ENCODE results near the gene TEX51. TPM values are rescaled to one million over a fixed set of nuclear protein-coding genes. Genes with fewer than 3 reads are reported as not detected.

The TEX51 gene
- total RNA-seq, 2 donors from 2014 or later: not detected

DNA sequence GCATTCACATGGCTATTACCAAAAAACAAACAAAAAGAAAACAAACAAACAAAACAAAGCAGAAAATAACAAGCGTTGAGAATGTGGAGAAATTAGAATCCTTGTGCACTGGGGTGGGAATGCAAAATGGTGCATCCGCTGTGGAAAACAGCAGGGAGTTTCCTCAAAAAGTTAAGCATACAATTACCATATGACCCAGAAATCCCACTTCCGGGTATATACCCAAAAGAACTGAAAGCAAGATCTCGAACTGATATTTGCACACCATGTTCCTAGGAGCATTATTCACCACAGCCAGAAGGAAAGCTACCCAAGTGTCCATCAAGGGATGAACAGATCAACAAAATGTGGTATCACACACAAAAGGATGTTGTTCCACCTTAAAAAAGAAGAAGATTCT is 17.9 kb upstream of the TEX51 start:
- no peaks in the 10 kb centered on the region for H3K27me3 ChIP-seq
- no peak overlapping the region for H3K9ac ChIP-seq (ENCODE audit: low read depth in 2 of 2, low read length in 2 of 2)
- TF ChIP-seq, protein P1, sequence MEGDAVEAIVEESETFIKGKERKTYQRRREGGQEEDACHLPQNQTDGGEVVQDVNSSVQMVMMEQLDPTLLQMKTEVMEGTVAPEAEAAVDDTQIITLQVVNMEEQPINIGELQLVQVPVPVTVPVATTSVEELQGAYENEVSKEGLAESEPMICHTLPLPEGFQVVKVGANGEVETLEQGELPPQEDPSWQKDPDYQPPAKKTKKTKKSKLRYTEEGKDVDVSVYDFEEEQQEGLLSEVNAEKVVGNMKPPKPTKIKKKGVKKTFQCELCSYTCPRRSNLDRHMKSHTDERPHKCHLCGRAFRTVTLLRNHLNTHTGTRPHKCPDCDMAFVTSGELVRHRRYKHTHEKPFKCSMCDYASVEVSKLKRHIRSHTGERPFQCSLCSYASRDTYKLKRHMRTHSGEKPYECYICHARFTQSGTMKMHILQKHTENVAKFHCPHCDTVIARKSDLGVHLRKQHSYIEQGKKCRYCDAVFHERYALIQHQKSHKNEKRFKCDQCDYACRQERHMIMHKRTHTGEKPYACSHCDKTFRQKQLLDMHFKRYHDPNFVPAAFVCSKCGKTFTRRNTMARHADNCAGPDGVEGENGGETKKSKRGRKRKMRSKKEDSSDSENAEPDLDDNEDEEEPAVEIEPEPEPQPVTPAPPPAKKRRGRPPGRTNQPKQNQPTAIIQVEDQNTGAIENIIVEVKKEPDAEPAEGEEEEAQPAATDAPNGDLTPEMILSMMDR (IDR thresholded peaks at IDR 0.05): no peak
- no peak overlapping the region for H3K27ac ChIP-seq
- H3K4me3 ChIP-seq: no peak overlapping the region
- no peaks in the 10 kb centered on the region for H3K36me3 ChIP-seq
- DNase-seq: no peak
- no peaks in the 10 kb centered on the region for H3K9me3 ChIP-seq
- no peaks in the 10 kb centered on the region for H3K4me1 ChIP-seq
- intact Hi-C loops (cut with DNase I): no loop called here

DNA sequence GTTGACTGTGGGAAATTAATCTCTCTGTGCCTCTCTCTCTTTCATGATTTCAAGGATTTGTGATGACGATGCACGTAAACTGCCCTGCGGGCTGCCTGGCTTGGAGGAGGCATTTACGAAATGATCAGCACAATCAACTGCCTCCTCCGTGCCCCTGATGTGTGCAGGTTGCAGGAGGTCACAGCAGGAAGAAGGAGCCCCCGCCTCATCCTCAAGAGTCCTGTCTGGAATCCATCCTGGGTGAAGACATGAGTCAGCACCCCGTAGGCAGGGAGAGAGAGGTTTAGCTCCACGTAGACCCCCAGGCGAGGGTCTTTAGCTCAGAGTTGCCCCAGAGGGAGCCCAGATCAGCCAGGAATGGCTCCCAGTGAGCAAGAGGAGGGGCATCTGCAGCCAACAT is 17.1 kb upstream of the TEX51 start:
- H3K9me3 ChIP-seq: no peaks in the 10 kb centered on the region
- TF ChIP-seq, protein P1 (IDR thresholded peaks at IDR 0.05): no peak

DNA sequence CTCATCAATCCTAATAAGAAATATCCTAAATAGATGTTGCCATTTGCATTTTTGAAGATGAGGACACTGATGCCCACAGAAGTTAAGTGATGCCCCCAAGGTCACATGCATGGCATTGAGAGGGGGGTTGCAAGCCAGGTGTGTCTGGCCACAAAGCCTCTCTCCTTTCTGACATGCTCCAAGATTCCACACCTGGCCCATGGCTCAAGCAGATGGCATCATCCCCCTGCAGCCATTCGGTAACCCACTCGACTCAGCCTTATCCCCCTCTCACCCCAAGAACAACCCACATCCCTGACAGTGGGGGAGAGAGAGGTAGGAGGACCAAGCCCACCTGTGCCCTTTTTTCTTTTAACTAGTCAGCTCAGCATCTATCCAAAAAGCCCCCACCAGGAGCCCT is 16.5 kb upstream of the TEX51 start:
- no peak overlapping the region for H3K27ac ChIP-seq
- DNase-seq: no peak
- no peak overlapping the region for H3K9ac ChIP-seq (ENCODE audit: low read depth in 2 of 2, low read length in 2 of 2)
- intact Hi-C loops (cut with DNase I): no loop called here
- H3K36me3 ChIP-seq: no peaks in the 10 kb centered on the region
- TF ChIP-seq, protein P1 (IDR thresholded peaks at IDR 0.05): no peak
- H3K4me3 ChIP-seq: no peak overlapping the region
- H3K27me3 ChIP-seq: no peaks in the 10 kb centered on the region
- no peaks in the 10 kb centered on the region for H3K4me1 ChIP-seq
- H3K9me3 ChIP-seq: no peaks in the 10 kb centered on the region

More for the DNA sequence above, 17.1 kb upstream of the TEX51 start:
- Histone ChIP-seq H3K27me3 (no peaks in the 10 kb centered on the region), H3K27ac (no peak overlapping the region), H3K4me1 (no peaks in the 10 kb centered on the region), H3K4me3 (no peak overlapping the region), H3K9ac (ENCODE audit: low read depth in 2 of 2, low read length in 2 of 2) (no peak overlapping the region), H3K36me3 (no peaks in the 10 kb centered on the region)
- intact Hi-C loops (cut with DNase I): no loop called here
- no peak for DNase-seq

DNA sequence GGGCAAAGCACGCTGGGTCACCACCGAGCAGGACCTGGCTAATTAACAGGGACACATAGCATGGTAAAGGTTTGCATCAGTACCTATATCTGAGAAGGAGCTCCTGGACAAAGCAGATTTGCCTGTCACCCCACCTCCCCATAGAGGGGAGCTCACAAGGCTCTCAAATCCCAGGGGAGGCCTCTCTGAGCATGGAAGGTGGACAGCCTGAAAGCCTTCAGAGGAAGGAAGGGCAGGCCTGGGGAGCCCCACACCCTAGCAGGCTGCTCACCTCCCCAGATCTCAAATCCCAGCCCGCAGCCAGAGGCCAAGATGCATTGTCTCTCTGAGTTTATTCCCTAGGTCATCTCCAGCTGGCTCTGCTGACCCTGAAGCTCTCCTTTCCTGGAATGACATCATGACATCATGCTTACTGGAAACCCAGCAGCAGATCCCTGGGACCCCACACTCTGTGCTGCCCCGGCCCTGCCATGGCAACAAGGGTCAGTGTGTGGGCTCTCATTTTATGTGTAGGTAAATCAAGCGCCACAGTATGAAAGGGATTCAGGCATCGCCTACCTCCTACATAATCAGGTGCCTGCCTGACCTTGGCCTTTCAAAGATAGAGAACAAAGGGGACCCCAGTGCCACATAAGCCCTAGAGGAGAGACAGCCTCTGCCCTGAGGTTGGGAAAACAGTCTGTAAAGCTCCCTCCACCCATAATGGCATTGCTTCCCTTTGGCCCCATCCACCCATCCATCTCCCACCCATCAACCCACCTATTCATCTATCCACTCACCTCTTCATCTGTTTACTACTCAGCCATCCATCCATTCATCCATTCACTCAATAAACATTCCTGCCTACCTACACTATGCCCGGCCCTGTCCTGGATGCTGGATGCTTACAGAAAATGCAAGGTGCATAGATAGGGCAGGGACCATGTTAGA is 15.7 kb upstream of the TEX51 start:
- intact Hi-C loops (cut with DNase I): no loop called here
- no peak for DNase-seq
- Histone ChIP-seq H3K9ac (ENCODE audit: low read depth in 2 of 2, low read length in 2 of 2) (no peak overlapping the region), H3K9me3 (no peaks in the 10 kb centered on the region), H3K4me3 (no peak overlapping the region), H3K36me3 (no peaks in the 10 kb centered on the region), H3K27me3 (no peaks in the 10 kb centered on the region), H3K27ac (no peak overlapping the region), H3K4me1 (no peaks in the 10 kb centered on the region)
- TF ChIP-seq, protein P1 (IDR thresholded peaks at IDR 0.05): no peak

DNA sequence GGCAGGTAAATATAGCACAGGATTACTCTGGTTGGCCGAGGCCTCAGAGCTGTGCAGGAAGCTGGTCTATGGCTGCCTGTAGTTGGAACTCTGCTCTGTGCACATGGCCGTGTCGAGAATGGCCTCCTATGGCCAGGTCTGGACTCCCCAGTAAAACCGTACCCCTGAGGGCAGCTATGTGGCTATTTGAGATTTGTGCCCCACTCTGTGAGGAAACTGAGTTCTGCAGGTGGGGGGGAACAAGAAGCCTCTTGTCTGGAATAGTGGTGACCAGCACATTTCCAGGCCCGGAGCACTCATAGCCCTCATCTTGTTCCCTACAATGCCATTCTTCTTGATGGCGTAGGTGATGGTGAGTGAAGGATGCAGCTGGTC is 15.0 kb upstream of the TEX51 start:
- no peaks in the 10 kb centered on the region for H3K4me1 ChIP-seq
- no peaks in the 10 kb centered on the region for H3K27me3 ChIP-seq
- DNase-seq: no peak
- no peaks in the 10 kb centered on the region for H3K9me3 ChIP-seq
- no peak overlapping the region for H3K4me3 ChIP-seq
- intact Hi-C loops (cut with DNase I): no loop called here
- no peak overlapping the region for H3K9ac ChIP-seq (ENCODE audit: low read depth in 2 of 2, low read length in 2 of 2)
- no peak overlapping the region for H3K27ac ChIP-seq
- H3K36me3 ChIP-seq: no peaks in the 10 kb centered on the region
- TF ChIP-seq, protein P1 (IDR thresholded peaks at IDR 0.05): no peak

Data from colonic mucosa (tissue), 4 donors.